Hepatocyte (in vitro differentiated cells): ENCODE results near the gene ASB3. TPM values are rescaled to one million over a fixed set of nuclear protein-coding genes. Genes with fewer than 3 reads are reported as not detected.

Experiments used
- DNase-seq: peaks from one replicate; pipeline ENCODE4 v3.0.0-alpha.2; 2016; ENCODE audit warnings: low spot score
- H2AFZ ChIP-seq: fragments of 200-600 bp; sonication (generic); 2 replicates; pipeline ENCODE4 v1.6.0; 2016; ENCODE audit warnings: antibody characterized with exemption, mild to moderate bottlenecking
- H3K27ac ChIP-seq: fragments of 200-600 bp; sonication (generic); 2 replicates; pipeline ENCODE4 v1.5.1; 2016; ENCODE audit warnings: mild to moderate bottlenecking
- H3K27me3 ChIP-seq: fragments of 200-600 bp; sonication (generic); 2 replicates; pipeline ENCODE4 v1.6.1; 2016
- H3K36me3 ChIP-seq: fragments of 200-600 bp; sonication (generic); replicated peaks from 2 replicates; pipeline ENCODE4 v1.5.1; 2016; ENCODE audit warnings: low read depth; ENCODE audit not compliant: insufficient read depth
- H3K4me1 ChIP-seq: fragments of 200-600 bp; sonication (generic); 2 replicates; pipeline ENCODE4 v1.5.1; 2016; ENCODE audit warnings: mild to moderate bottlenecking, moderate library complexity; ENCODE audit not compliant: insufficient read depth
- H3K4me2 ChIP-seq: fragments of 200-600 bp; sonication (generic); 2 replicates; pipeline ENCODE4 v1.6.0; 2016
- H3K4me3 ChIP-seq: fragments of 200-600 bp; sonication (generic); 2 replicates; pipeline ENCODE4 v1.5.1; 2016; ENCODE audit warnings: mild to moderate bottlenecking
- H3K79me2 ChIP-seq: fragments of 200-600 bp; sonication (generic); 2 replicates; pipeline ENCODE4 v1.6.0; 2017; ENCODE audit warnings: mild to moderate bottlenecking
- H3K9me2 ChIP-seq: fragments of 200-600 bp; sonication (generic); replicated peaks from 2 replicates; pipeline ENCODE4 v1.6.0; 2017; ENCODE audit warnings: mild to moderate bottlenecking; ENCODE audit not compliant: insufficient read depth
- H3K9me3 ChIP-seq: fragments of 200-600 bp; sonication (generic); 2 replicates; pipeline ENCODE4 v1.5.1; 2016; ENCODE audit warnings: low read depth, mild to moderate bottlenecking
- H4K20me1 ChIP-seq: fragments of 200-600 bp; sonication (generic); 2 replicates; pipeline ENCODE4 v1.6.0; 2016; ENCODE audit warnings: mild to moderate bottlenecking; ENCODE audit not compliant: insufficient read depth, poor library complexity, severe bottlenecking
- CTCF ChIP-seq: fragments of 200-600 bp; sonication (generic); IDR thresholded peaks from 2 replicates; pipeline ENCODE4 v1.5.1; 2016; ENCODE audit warnings: antibody characterized with exemption, mild to moderate bottlenecking; ENCODE audit not compliant: poor library complexity
- EZH2 ChIP-seq: fragments of 200-600 bp; sonication (generic); IDR thresholded peaks from 2 replicates; pipeline ENCODE4 v1.6.1; 2016; ENCODE audit warnings: antibody characterized with exemption, mild to moderate bottlenecking, borderline replicate concordance
- EZH2phosphoT487 ChIP-seq: fragments of 200-600 bp; sonication (generic); IDR thresholded peaks from one replicate; pipeline ENCODE4 v1.6.1; 2018; ENCODE audit warnings: antibody characterized with exemption, mild to moderate bottlenecking, low read depth, moderate library complexity; ENCODE audit not compliant: unreplicated experiment, severe bottlenecking
- WGBS: methylation state at CpG from one replicate; pipeline ENCODE4 v1.1.6; 2016; ENCODE audit warnings: low lambda C conversion rate; ENCODE audit errors: missing lambda C conversion rate; 5-methylcytosine and 5-hydroxymethylcytosine counted together
- polyA plus RNA-seq: library from polyadenylated mRNA; unstranded; fragments of >200 nt; fragmentation: Nextera tagmentation; extraction: Ambion mirVana; gene quantifications from 2 replicates; pipeline ENCODE4 v1.2.1, GENCODE V29; 2016
- total RNA-seq: library from RNA; depleted of rRNA; stranded (reverse); fragments of >200 nt; gene quantifications from 2 replicates; pipeline ENCODE4 v1.2.3, GENCODE V29; 2014

The ASB3 gene
- total and polyA plus RNA-seq, 2 experiments from 2014 or later, result 12.2 to 14.8 TPM

DNA sequence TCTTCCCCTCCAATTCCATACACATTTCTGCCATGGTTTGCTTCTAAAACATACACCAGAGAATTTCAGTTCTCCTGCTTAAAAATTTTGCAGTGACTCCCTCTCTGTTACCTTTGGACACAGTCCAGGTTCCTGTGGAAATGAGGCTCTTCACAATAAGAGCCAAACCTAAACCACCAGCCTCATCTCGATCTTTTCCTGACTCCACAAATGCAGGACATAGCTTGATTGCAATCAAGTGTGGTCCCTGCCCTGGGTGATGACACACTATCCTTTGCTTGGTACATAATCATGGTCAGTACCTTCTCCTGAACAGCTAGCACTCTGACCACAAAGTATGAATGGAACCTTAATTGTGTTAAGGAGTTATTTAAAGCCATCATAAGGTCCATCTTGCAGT lies 154.0 kb downstream of the ASB3 start:
- Histone ChIP-seq H3K4me3 (no peak overlapping the region), H3K4me2 (no peak overlapping the region), H3K4me1 (no peaks in the 10 kb centered on the region), H3K27me3 (no peaks in the 10 kb centered on the region), H3K79me2 (no peaks in the 10 kb centered on the region), H4K20me1 (no peaks in the 10 kb centered on the region), H3K9me2 (no peaks in the 10 kb centered on the region), H3K27ac (no peak overlapping the region), H2AFZ (no peak overlapping the region), H3K36me3 (no peaks in the 10 kb centered on the region), H3K9me3 (no peaks in the 10 kb centered on the region)
- TF ChIP-seq EZH2, result no peak
- DNase-seq, result no peak
- 68% methylated on average over 1 of the region's 1 CpG for WGBS

DNA sequence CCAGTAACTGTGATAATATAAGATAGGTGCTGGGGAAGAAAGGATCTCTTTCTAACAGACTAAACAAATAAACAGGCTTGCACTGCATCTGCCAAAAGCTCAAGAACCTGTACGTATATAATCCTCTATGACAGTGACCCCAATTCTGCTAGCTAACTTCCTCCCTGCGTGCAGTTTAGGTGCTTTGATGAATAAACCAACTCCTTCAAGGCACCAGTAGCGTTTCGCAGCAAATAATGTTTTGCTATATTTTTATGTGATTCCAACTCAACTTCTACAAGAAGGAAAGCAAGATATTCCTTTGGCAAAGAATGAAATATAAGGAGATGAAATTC lies 154.7 kb downstream of the ASB3 start:
- 88% methylated on average over 4 of the region's 4 CpGs for WGBS

DNA sequence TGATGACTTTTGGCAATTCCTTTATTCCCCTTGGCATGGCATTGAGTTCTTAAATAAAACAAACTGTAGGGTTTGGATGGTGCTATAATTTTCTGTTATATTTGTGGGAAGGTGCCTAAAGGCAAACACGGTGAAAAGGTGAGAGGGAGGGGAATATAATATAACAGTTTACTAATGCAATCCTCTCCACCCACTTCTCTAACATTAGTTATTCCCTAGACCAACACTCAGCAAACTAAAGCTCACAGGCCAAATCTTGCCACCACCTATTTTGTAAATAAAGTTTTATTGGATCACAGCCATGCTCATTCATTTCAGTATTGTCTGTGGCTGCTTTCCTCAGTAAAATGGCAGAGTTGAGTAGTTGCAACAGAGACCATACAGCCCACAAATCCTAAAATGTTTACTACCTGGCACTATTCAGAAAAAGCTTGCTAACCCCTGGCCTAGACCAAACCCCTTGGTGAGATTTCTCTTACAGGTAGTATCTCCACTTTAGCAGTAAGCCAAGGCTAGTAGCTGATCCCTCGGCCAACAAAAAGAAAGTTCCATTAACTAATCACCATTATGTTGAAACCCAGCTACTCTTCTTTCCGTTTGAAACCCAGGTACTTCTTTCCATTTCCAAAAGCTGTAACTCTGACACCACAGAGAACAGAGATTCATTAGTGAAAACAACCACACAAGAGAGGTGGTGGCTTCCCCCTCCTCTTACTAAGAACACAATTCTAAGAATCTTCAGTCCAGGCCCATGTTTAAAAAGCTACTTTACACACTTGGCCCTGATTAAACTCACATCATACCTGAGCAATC lies 155.2 kb downstream of the ASB3 start:
- Histone ChIP-seq H3K4me1 (no peaks in the 10 kb centered on the region), H3K27ac (no peak overlapping the region), H3K4me3 (no peak overlapping the region), H2AFZ (no peak overlapping the region), H3K9me2 (no peaks in the 10 kb centered on the region), H4K20me1 (no peaks in the 10 kb centered on the region), H3K36me3 (no peaks in the 10 kb centered on the region), H3K4me2 (no peak overlapping the region), H3K27me3 (no peaks in the 10 kb centered on the region), H3K79me2 (no peaks in the 10 kb centered on the region), H3K9me3 (no peaks in the 10 kb centered on the region)
- DNase-seq, result no peak
- TF ChIP-seq CTCF (no peak), EZH2phosphoT487 (no peak), EZH2 (no peak)
- 82% methylated on average over 3 of the region's 3 CpGs for WGBS

More for the DNA sequence above, 154.7 kb downstream of the ASB3 start:
- TF ChIP-seq EZH2 (no peak), CTCF (no peak), EZH2phosphoT487 (no peak)
- no peak for DNase-seq
- Histone ChIP-seq H2AFZ (no peak overlapping the region), H3K9me2 (no peaks in the 10 kb centered on the region), H3K27ac (no peak overlapping the region), H3K79me2 (no peaks in the 10 kb centered on the region), H4K20me1 (no peaks in the 10 kb centered on the region), H3K4me2 (no peak overlapping the region), H3K4me1 (no peaks in the 10 kb centered on the region), H3K36me3 (no peaks in the 10 kb centered on the region), H3K9me3 (no peaks in the 10 kb centered on the region), H3K4me3 (no peak overlapping the region), H3K27me3 (no peaks in the 10 kb centered on the region)

DNA sequence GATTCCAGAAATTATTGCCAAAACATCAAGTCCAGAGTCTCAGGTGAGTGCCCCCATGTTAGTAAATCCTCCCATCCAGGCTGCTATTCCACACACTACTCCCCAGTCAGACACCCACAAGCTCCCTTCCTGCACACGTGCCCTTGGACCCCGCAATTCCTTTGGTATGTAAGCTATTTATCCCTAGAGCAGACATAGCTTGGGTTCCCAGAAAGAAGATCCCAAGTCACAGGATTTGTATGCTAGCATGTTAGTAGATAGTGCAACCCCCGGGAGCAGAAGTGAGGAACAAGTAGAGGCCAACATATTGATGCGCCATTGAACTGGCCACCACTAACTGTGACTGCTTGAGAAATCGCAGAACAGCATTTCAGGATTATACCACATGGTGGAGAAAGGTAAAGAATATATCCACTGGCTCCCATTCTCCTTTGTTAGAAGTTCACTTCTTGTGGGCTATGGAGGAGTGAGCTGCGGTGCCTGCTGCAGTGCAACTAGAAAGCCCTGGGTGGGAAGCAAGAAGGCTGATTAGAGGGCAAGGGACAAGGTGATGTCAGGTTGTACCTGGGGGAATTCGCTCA lies 156.6 kb downstream of the ASB3 start:
- H3K4me3 ChIP-seq, result no peak overlapping the region
- H4K20me1 ChIP-seq, result no peaks in the 10 kb centered on the region
- no peaks in the 10 kb centered on the region for H3K9me3 ChIP-seq
- no peaks in the 10 kb centered on the region for H3K36me3 ChIP-seq
- no peaks in the 10 kb centered on the region for H3K27me3 ChIP-seq
- DNase-seq, result no peak
- no peaks in the 10 kb centered on the region for H3K79me2 ChIP-seq
- H3K4me2 ChIP-seq, result no peak overlapping the region
- H3K27ac ChIP-seq, result no peak overlapping the region
- no peak overlapping the region for H2AFZ ChIP-seq
- no peaks in the 10 kb centered on the region for H3K4me1 ChIP-seq
- TF ChIP-seq CTCF (no peak), EZH2 (no peak), EZH2phosphoT487 (no peak)
- H3K9me2 ChIP-seq, result no peaks in the 10 kb centered on the region
- WGBS, result 82% methylated on average over 7 of the region's 7 CpGs
